Measurements from ENCODE around the gene GRHL1. TPM values are rescaled to one million over a fixed set of nuclear protein-coding genes. Genes with fewer than 3 reads are reported as not detected.
A peak's percentile ranks its signal among the peaks of the same experiment; 100 is the strongest.
"Not testable (repeated sequence)": the region's sequence is repeated elsewhere in the genome, so short reads cannot be mapped to it uniquely, and the experiment has no call there.

Gene GRHL1
- total RNA-seq, 1 donor from 2014 or later, result 1.0 TPM

GRCh38 chr2:10005461-10006235, 54.2 kb downstream of the GRHL1 start:
- no peak for ATAC-seq
- intact Hi-C loops (cut with micrococcal nuclease), result no loop called here
- DNase-seq, result no peak

- DNase-seq, result peak; percentile 84
- intact Hi-C loops (cut with micrococcal nuclease), result no loop called here
- peak; percentile 80 for ATAC-seq
Observed at GRCh38 chr2:10006236-10007161, 55.0 kb downstream of the GRHL1 start.

- intact Hi-C loops (cut with micrococcal nuclease), result no loop called here
- no peak for DNase-seq
- ATAC-seq, result no peak
Observed at GRCh38 chr2:10007435-10007834, 55.9 kb downstream of the GRHL1 start.

DNA sequence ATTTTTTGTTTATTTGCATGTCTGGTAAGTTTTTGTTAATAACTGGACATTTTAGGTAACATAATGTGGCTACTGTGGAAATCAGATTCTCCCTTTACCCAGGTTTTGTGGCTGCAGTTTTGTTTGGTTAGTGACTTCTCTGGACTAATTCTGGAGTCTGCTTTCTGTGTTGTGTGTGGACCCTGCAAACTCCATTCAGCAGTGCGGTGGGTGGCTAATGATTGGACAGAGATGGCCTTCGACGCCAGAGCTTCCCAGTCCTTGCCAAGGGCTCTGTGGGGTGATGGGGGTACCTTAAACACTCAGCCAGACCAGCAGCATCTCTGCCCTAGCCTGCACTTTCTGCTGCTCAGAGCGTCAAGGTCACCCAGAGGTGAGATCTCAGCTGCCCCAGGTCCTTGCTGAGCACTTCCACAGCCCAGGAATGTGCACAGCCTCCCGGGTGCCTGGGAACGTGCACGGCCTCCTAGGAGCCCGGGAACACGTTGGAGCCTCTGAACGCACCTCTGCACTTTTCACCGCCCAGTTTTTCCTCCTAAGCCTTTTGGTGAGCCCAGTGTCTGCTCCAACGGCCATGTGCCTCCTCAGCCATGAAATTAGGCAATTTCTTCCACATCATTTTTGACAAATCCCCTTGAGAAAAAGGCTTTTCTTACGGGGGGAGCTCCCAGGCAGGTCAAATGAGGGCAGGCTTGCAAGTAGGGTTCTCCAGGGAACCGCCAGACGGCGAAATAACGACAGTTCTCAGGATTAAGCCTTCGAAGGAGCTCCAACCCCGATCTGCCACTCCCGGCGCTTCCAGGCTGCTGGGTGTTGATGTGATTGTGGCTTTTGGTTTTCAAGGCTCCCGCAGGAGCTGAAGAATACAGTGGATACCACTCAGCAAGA, 56.7 kb downstream of the GRHL1 start:
- intact Hi-C loops (cut with micrococcal nuclease), result no loop called here
- DNase-seq (peak; percentile 58), ATAC-seq (peak; percentile 24)

DNA sequence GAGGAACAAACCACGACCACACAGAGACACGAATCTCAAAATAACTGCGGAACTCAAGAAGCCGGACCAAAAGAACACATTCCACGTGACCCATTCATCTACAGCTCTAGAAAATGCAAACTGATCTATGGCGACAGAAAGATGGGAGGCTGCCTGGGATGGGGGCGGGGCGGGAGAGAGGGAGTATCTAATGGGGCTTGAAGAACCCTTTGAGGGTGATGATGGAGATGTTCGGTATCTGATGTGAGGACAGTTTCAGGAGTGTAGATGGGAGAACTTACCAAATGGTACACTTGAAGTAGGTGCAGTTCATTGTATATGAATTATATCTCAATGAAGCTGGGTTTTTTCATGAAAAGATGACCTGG, 57.3 kb downstream of the GRHL1 start:
- ATAC-seq (no peak), DNase-seq (no peak)

DNA sequence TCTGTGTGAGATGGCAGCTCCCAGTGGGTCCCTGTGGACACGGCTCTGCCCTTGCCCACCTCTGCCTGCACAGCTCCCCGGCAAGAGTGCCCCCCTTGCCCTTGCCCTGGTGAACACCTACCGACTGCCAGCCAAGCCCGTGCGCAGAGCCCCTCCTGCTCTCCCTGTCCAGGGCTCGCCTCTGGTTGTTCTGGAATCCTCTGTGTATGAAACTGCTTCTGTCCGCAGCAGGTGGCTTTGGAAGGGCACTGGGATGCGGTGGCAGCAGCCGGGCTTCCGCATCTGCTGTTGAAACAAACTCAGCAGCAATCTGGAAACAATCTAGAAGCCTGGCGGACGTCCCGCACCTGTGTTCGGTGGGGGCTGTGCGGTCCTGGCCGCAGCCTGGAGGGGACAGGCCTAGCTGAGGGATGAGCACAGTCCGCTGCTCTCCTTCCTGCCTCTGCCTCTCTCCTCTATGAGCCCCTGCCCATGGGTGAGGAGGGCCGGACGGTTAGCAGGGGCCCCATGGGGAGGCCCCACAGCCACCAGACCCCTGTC, 57.8 kb downstream of the GRHL1 start:
- no peak for DNase-seq
- intact Hi-C loops (cut with micrococcal nuclease), result no loop called here
- ATAC-seq, result peak; percentile 8

More for the DNA sequence above, 57.3 kb downstream of the GRHL1 start:
- intact Hi-C loops (cut with micrococcal nuclease), result no loop called here

- DNase-seq (peak; percentile 96), ATAC-seq (peak; percentile 83)
- intact Hi-C loops (cut with micrococcal nuclease), result no loop called here
Observed at GRCh38 chr2:10009811-10010781, 58.6 kb downstream of the GRHL1 start.

DNA sequence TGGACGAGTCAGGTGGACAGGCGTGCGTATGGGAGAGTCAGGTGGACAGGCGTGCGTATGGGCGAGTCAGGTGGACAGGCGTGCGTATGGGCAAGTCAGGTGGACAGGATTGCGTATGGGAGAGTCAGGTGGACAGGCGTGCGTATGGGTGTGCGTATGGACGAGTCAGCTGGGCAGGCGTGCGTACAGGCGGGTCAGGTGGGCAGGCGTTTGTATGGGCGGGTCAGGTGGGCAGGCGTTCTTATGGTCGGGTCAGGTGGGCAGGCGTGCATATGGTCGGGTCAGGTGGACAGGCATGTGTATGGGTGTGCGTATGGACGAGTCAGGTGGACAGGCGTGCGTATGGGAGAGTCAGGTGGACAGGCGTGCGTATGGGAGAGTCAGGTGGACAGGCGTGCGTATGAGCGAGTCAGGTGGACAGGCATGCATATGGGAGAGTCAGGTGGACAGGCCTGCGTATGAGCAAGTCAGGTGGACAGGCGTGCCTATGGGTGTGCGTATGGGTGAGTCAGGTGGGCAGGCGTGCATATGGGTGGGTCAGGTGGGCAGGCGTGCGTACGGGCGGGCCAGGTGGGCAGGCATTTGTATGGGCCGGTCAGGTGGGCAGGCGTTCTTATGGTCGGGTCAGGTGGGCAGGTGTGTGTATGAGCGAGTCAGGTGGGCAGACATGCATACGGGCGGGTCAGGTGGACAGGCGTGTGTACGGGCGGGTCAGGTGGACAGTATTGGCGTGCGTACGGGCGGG, 59.5 kb downstream of the GRHL1 start:
- intact Hi-C loops (cut with micrococcal nuclease); DNase-seq; ATAC-seq: not testable (repeated sequence)

GRCh38 chr2:10011606-10012325, 60.3 kb downstream of the GRHL1 start:
- intact Hi-C loops (cut with micrococcal nuclease); DNase-seq; ATAC-seq: not testable (repeated sequence)

- intact Hi-C loops (cut with micrococcal nuclease); ATAC-seq; DNase-seq: not testable (repeated sequence)
Observed at GRCh38 chr2:10012366-10012962, 61.0 kb downstream of the GRHL1 start.

GRCh38 chr2:10012963-10013461, 61.5 kb downstream of the GRHL1 start:
- ATAC-seq (no peak), DNase-seq (no peak)
- intact Hi-C loops (cut with micrococcal nuclease), result no loop called here

- DNase-seq; ATAC-seq; intact Hi-C loops (cut with micrococcal nuclease): not testable (repeated sequence)
Observed at GRCh38 chr2:10013651-10014417, 62.3 kb downstream of the GRHL1 start.

DNA sequence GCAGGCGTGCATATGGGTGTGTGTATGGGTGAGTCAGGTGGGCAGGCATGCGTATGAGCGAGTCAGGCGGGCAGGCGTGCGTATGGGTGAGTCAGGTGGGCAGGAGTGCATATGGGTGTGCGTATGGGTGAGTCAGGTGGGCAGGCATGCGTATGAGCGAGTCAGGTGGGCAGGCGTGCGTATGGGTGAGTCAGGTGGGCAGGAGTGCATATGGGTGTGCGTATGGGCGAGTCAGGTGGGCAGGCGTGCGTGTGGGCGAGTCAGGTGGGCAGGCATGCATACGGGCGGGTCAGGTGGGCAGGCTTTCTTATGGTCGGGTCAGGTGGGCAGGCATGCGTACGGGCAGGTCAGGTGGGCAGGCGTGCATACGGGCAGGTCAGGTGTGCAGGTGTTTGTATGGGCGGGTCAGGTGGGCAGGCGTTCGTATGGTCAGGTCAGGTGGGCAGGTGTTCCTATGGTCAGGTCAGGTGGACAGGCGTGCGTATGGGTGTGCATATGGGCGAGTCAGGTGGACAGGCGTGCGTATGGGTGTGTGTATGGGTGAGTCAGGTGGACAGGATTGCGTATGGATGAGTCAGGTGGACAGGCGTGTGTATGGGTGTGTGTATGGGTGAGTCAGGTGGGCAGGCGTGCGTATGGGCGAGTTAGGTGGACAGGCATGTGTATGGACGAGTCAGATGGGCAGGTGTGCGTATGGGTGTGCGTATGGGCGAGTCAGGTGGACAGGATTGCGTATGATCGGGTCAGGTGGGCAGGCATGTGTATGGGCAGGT, 63.1 kb downstream of the GRHL1 start:
- ATAC-seq (no peak), DNase-seq (no peak)
- intact Hi-C loops (cut with micrococcal nuclease), result no loop called here

DNA sequence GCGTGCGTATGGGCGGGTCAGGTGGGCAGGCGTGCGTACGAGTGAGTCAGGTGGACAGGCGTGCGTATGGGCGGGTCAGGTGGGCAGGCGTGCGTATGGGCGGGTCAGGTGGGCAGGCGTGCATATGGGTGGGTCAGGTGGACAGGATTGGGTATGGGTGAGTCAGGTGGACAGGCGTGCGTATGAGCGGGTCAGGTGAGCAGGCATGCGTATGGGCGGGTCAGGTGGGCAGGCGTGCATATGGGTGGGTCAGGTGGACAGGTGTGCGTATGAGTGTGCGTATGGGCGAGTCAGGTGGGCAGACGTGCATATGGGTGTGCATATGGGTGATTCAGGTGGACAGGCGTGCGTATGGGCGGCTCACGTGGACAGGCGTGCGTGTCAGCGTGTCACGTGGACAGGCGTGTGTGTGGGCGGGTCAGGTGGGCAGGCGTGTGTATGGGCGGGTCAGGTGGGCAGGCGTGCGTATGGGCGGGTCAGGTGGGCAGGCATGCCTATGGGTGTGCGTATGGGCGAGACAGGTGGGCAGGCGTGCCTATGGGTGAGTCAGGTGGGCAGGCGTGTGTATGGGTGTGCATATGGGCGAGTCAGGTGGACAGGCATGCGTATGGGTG, 64.0 kb downstream of the GRHL1 start:
- DNase-seq; ATAC-seq; intact Hi-C loops (cut with micrococcal nuclease): not testable (repeated sequence)

Measured in left ventricle myocardium superior (tissue), 1 donor.